MM.1S (cell line): ENCODE measurements around the gene AFF4.

Experiments used
- DNase-seq: peaks from one replicate; pipeline ENCODE4 v3.0.0-alpha.2; 2015
- H2AFZ ChIP-seq: fragments of 300-600 bp; sonication (generic); 2 replicates; pipeline ENCODE4 v1.6.0; 2016; ENCODE audit warnings: antibody characterized with exemption, low read length
- H3F3A ChIP-seq: fragments of 300-600 bp; sonication (generic); 2 replicates; pipeline ENCODE4 v1.6.1; 2016; ENCODE audit warnings: mild to moderate bottlenecking, antibody characterized with exemption, low read length, moderate library complexity, mixed read lengths; ENCODE audit not compliant: insufficient read depth
- H3K27ac ChIP-seq: fragments of 300-600 bp; sonication (generic); 2 replicates; pipeline ENCODE4 v1.5.1; 2016; ENCODE audit warnings: mild to moderate bottlenecking, low read length
- H3K27me3 ChIP-seq: fragments of 300-600 bp; sonication (generic); replicated peaks from 2 replicates; pipeline ENCODE4 v1.6.0; 2016; ENCODE audit warnings: low read length; ENCODE audit not compliant: insufficient read depth
- H3K36me3 ChIP-seq: fragments of 300-600 bp; sonication (generic); replicated peaks from 2 replicates; pipeline ENCODE4 v1.6.1; 2016; ENCODE audit warnings: mild to moderate bottlenecking, low read length, mixed read lengths; ENCODE audit not compliant: insufficient read depth
- H3K4me1 ChIP-seq: fragments of 300-600 bp; sonication (generic); 2 replicates; pipeline ENCODE4 v1.6.1; 2016; ENCODE audit warnings: low read length, mixed read lengths
- H3K4me2 ChIP-seq: fragments of 300-600 bp; sonication (generic); 2 replicates; pipeline ENCODE4 v1.6.0; 2016; ENCODE audit warnings: low read depth, low read length
- H3K4me3 ChIP-seq: fragments of 300-600 bp; sonication (generic); 2 replicates; pipeline ENCODE4 v1.5.1; 2016; ENCODE audit warnings: low read length, mixed read lengths
- H3K79me2 ChIP-seq: fragments of 300-600 bp; sonication (generic); 2 replicates; pipeline ENCODE4 v1.6.1; 2016; ENCODE audit warnings: mixed run types, low read length, mixed read lengths
- H3K9ac ChIP-seq: fragments of 300-600 bp; sonication (generic); 2 replicates; pipeline ENCODE4 v1.6.1; 2016; ENCODE audit warnings: low read length, mixed read lengths
- H3K9me2 ChIP-seq: fragments of 300-600 bp; sonication (generic); replicated peaks from 2 replicates; pipeline ENCODE4 v1.6.1; 2016; ENCODE audit warnings: mild to moderate bottlenecking, low read length, mixed read lengths; ENCODE audit not compliant: insufficient read depth
- H3K9me3 ChIP-seq: fragments of 300-600 bp; sonication (generic); replicated peaks from 2 replicates; pipeline ENCODE4 v1.6.1; 2016; ENCODE audit warnings: mild to moderate bottlenecking, low read length, mixed read lengths; ENCODE audit not compliant: insufficient read depth
- H4K20me1 ChIP-seq: fragments of 300-600 bp; sonication (generic); 2 replicates; pipeline ENCODE4 v1.6.1; 2016; ENCODE audit warnings: mild to moderate bottlenecking, low read length, moderate library complexity, mixed read lengths; ENCODE audit not compliant: insufficient read depth
- CTCF ChIP-seq: fragments of 300-600 bp; sonication (generic); IDR thresholded peaks from 2 replicates; pipeline ENCODE4 v1.5.1; 2016; ENCODE audit warnings: antibody characterized with exemption, low read length, mixed read lengths
- EZH2 ChIP-seq: fragments of 300-600 bp; sonication (generic); optimal IDR thresholded peaks from 2 replicates; pipeline ENCODE3; 2017; ENCODE audit warnings: low read depth, mild to moderate bottlenecking, antibody characterized with exemption, low read length, mixed read lengths
- EZH2phosphoT487 ChIP-seq: fragments of 300-600 bp; sonication (generic); IDR thresholded peaks from 2 replicates; pipeline ENCODE4 v1.6.1; 2018; ENCODE audit warnings: antibody characterized with exemption, low read length

AFF4 gene

GRCh38 chr5:132889501-132889900 is 73.9 kb downstream of the AFF4 start:
- H3F3A ChIP-seq, result no peaks in the 10 kb centered on the region
- H3K79me2 ChIP-seq, result no peaks in the 10 kb centered on the region
- TF ChIP-seq CTCF (no peak), EZH2phosphoT487 (no peak), EZH2 (no peak)
- no peak overlapping the region for H3K27ac ChIP-seq
- no peaks in the 10 kb centered on the region for H3K9me3 ChIP-seq
- H3K4me1 ChIP-seq, result no peaks in the 10 kb centered on the region
- DNase-seq, result no peak
- H4K20me1 ChIP-seq, result no peaks in the 10 kb centered on the region
- H3K4me2 ChIP-seq, result no peak overlapping the region
- no peaks in the 10 kb centered on the region for H3K27me3 ChIP-seq
- H3K4me3 ChIP-seq, result no peak overlapping the region
- H2AFZ ChIP-seq, result no peak overlapping the region
- H3K9ac ChIP-seq, result no peak overlapping the region
- no peaks in the 10 kb centered on the region for H3K9me2 ChIP-seq
- H3K36me3 ChIP-seq, result peaks cover 5% of the 10 kb centered on the region

GRCh38 chr5:132887283-132887682 is 76.2 kb downstream of the AFF4 start:
- peaks cover 5% of the 10 kb centered on the region for H3K36me3 ChIP-seq
- no peaks in the 10 kb centered on the region for H3K27me3 ChIP-seq
- 0 out of 2 replicates have a peak, but pooled peaks cover 5% of the 10 kb centered on the region for H3F3A ChIP-seq
- H3K9me2 ChIP-seq, result no peaks in the 10 kb centered on the region
- H3K9me3 ChIP-seq, result no peaks in the 10 kb centered on the region
- DNase-seq, result no peak
- no peaks in the 10 kb centered on the region for H4K20me1 ChIP-seq
- no peak overlapping the region for H3K4me2 ChIP-seq
- no peaks in the 10 kb centered on the region for H3K79me2 ChIP-seq
- no peak overlapping the region for H2AFZ ChIP-seq
- no peak overlapping the region for H3K4me3 ChIP-seq
- H3K4me1 ChIP-seq, result no peaks in the 10 kb centered on the region
- TF ChIP-seq EZH2 (no peak), CTCF (no peak), EZH2phosphoT487 (no peak)
- H3K9ac ChIP-seq, result no peak overlapping the region
- H3K27ac ChIP-seq, result no peak overlapping the region

GRCh38 chr5:132886064-132886823 is 77.2 kb downstream of the AFF4 start:
- H3K79me2 ChIP-seq, result no peaks in the 10 kb centered on the region
- H3K9ac ChIP-seq, result no peak overlapping the region
- peaks cover 6% of the 10 kb centered on the region for H3K36me3 ChIP-seq
- no peak overlapping the region for H3K27ac ChIP-seq
- no peak overlapping the region for H3K4me3 ChIP-seq
- no peak overlapping the region for H2AFZ ChIP-seq
- no peak for DNase-seq
- H3K4me1 ChIP-seq, result no peaks in the 10 kb centered on the region
- H3K9me3 ChIP-seq, result no peaks in the 10 kb centered on the region
- no peak overlapping the region for H3K4me2 ChIP-seq
- H4K20me1 ChIP-seq, result no peaks in the 10 kb centered on the region
- 0 out of 2 replicates have a peak, but pooled peaks cover 5% of the 10 kb centered on the region for H3F3A ChIP-seq
- H3K27me3 ChIP-seq, result no peaks in the 10 kb centered on the region
- TF ChIP-seq EZH2phosphoT487 (no peak), CTCF (no peak), EZH2 (no peak)
- no peaks in the 10 kb centered on the region for H3K9me2 ChIP-seq
